Measurements from ENCODE around the gene SORCS2.
"Not testable (repeated sequence)": the region's sequence is repeated elsewhere in the genome, so short reads cannot be mapped to it uniquely, and the experiment has no call there.

Gene SORCS2

DNA sequence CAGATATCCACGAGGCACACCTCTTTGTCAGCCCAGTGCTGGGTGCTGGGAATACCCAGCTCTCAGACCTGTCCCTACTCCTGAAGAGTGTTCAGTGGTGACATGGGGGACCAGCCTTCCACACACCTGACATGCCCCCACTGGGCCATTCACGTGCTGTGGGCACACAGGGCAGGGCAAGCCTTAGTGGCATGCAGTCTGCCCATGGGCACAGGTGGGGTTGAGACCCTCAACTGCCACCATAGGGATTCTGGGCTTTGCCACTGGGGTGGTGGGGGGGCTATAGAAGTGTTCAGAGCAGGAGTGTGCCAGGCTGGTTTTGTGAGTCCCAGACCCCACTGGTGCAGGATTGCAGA lies 259.1 kb downstream of the SORCS2 start:
- TF ChIP-seq, protein P1, sequence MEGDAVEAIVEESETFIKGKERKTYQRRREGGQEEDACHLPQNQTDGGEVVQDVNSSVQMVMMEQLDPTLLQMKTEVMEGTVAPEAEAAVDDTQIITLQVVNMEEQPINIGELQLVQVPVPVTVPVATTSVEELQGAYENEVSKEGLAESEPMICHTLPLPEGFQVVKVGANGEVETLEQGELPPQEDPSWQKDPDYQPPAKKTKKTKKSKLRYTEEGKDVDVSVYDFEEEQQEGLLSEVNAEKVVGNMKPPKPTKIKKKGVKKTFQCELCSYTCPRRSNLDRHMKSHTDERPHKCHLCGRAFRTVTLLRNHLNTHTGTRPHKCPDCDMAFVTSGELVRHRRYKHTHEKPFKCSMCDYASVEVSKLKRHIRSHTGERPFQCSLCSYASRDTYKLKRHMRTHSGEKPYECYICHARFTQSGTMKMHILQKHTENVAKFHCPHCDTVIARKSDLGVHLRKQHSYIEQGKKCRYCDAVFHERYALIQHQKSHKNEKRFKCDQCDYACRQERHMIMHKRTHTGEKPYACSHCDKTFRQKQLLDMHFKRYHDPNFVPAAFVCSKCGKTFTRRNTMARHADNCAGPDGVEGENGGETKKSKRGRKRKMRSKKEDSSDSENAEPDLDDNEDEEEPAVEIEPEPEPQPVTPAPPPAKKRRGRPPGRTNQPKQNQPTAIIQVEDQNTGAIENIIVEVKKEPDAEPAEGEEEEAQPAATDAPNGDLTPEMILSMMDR (IDR thresholded peaks at IDR 0.05; ENCODE audit: control insufficient read depth, insufficient read depth, low read depth, low read length, missing control alignments) = no peak
- no peak overlapping the region for H3K4me3 ChIP-seq (ENCODE audit: control insufficient read depth, low read depth, low read length)
- DNase-seq (ENCODE audit: low read depth) = no peak

DNA sequence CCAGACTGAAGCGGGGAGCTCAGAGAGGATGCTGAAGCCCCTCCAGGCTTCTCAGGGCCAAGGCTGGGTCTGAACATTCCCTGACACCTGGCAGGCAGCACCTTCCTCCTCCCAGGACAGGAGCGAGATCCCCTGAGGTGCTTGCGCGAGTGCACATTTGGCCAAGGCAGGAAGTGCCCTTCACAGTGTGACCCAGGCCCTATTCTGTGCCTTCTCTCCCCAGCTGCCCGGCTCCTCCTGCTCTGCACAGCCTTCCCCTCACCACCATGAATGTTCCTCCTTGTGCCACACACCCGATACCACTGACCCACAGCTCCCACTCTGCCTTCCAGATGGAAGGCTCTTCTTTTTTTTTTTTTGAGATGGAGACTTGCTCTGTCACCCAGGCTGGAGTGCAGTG lies 259.5 kb downstream of the SORCS2 start:
- TF ChIP-seq, protein P1 (IDR thresholded peaks at IDR 0.05; ENCODE audit: control insufficient read depth, insufficient read depth, low read depth, low read length, missing control alignments) = no peak
- no peak for DNase-seq (ENCODE audit: low read depth)
- no peak overlapping the region for H3K4me3 ChIP-seq (ENCODE audit: control insufficient read depth, low read depth, low read length)

DNA sequence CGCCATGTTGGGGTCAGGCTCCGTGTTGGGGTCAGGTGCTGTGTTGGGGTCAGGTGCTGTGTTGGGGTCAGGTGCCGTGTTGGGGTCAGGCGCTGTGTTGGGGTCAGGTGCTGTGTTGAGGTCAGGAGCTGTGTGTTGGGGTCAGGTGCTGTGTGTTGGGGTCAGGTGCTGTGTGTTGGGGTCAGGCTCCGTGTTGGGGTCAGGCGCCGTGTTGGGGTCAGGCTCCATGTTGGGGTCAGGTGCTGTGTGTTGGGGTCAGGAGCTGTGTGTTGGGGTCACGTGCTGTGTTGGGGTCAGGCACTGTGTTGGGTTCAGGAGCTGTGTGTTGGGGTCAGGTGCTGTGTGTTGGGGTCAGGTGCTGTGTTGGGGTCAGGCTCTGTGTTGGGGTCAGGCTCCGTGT lies 260.5 kb downstream of the SORCS2 start:
- not testable (repeated sequence) for H3K4me3 ChIP-seq (ENCODE audit: control insufficient read depth, low read depth, low read length); DNase-seq (ENCODE audit: low read depth)

DNA sequence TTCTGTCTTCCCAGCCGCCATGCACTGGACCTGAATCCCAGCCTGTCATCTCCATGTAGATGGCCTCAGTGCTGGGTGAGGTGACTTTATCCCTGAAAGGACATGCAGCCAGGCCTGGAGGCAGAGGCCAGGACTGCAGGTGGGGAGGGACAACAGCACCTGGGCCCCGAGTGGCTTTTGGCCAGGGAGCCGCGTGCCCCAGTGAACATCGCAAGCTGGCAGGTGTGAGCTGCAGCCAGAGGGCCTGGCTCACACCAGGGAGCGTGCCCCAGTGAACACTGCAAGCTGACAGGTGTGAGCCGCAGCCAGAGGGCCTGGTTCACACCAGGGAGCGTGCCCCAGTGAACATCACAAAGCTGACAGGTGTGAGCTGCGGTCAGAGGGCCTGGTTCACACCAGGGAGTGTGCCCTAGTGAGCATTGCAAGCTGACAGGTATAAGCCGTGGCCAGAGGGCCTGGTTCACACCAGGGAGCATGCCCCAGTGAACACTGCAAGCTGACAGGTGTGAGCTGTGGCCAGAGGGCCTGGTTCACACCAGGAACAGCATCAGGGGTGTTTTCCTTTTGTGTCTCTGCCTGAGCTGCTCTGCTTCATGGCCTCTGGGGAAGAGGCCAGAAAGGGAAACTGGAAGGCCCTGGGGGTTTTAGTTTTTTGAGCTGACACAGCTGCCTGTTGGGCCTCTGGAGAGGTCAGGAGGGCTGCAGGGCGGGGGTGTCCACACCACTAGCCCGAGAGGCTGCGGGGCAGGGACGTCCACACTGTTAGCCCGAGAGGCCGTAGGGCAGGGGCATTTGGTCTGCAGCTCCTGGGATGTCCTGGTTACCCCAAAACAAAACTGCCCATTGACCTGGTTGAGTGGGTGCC lies 265.1 kb downstream of the SORCS2 start:
- TF ChIP-seq, protein P1 (IDR thresholded peaks at IDR 0.05; ENCODE audit: control insufficient read depth, insufficient read depth, low read depth, low read length, missing control alignments) = no peak
- no peak for DNase-seq (ENCODE audit: low read depth)
- H3K4me3 ChIP-seq (ENCODE audit: control insufficient read depth, low read depth, low read length) = no peak overlapping the region

DNA sequence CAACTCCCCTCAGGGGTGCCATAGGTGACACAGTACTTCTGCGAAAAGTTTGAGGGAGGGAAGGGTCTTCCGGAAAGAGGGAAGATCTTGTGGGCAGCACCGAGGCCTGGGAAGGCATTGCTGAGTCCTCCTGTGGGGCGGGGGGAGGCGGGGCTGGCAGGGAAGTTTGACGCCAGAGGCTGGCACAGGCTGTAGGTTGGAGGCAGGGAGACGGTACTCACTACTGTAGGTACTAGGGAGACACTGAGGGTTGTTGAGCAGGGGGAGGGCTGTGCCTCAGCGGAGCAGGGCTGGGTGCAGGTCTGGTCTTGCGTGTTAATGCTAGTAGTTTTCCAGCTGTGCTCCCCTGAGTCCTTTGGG lies 265.7 kb downstream of the SORCS2 start:
- TF ChIP-seq, protein P1 (IDR thresholded peaks at IDR 0.05; ENCODE audit: control insufficient read depth, insufficient read depth, low read depth, low read length, missing control alignments) = no peak
- H3K4me3 ChIP-seq (ENCODE audit: control insufficient read depth, low read depth, low read length) = no peak overlapping the region

DNA sequence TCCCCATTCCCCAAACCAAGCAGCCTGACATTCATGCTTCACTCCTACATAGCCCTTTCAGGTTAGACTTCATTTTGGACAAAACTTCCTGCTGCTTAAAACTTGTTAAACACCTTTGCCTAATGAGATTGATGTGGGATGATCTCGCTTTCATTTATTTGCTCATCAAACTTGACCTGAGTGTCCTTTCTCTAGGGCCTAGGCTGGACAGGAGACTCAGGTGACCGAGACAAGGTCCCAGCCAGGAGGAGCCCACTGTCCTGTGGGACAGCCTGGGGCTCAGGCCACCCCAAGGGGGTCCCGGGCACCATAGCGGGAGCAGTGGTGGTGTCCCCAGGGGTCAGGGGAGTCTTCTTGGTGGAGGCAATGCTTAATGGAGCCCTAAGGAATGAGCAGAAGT lies 266.1 kb downstream of the SORCS2 start:
- TF ChIP-seq, protein P1 (IDR thresholded peaks at IDR 0.05; ENCODE audit: control insufficient read depth, insufficient read depth, low read depth, low read length, missing control alignments) = no peak
- no peak for DNase-seq (ENCODE audit: low read depth)
- no peak overlapping the region for H3K4me3 ChIP-seq (ENCODE audit: control insufficient read depth, low read depth, low read length)

More for the DNA sequence above, 265.7 kb downstream of the SORCS2 start:
- no peak for DNase-seq (ENCODE audit: low read depth)

DNA sequence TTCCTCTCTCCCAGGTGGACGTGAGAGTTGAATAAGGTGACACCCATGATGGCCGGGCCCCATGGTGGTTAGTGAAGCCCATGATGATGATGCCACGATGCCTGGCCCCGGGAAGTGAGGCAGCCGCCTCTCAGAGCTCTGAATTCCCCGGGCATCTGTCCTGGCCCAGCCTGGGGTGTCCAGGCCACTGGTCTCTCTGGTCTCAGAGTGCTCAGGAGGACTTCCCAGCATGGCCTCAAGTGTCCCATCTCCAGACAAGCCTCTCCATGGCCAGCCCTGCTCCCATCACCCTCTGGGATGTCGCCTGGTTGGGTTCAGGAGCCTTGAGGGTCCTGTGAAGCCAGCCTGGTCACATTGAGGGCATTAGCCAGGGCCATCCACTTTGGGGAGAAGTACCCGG lies 267.1 kb downstream of the SORCS2 start:
- TF ChIP-seq, protein P1 (IDR thresholded peaks at IDR 0.05; ENCODE audit: control insufficient read depth, insufficient read depth, low read depth, low read length, missing control alignments) = no peak
- no peak for DNase-seq (ENCODE audit: low read depth)
- H3K4me3 ChIP-seq (ENCODE audit: control insufficient read depth, low read depth, low read length) = no peak overlapping the region
